Type B pancreatic cell (in vitro differentiated cells): ENCODE data around the gene CORO6. TPM values are rescaled to one million over a fixed set of nuclear protein-coding genes. Genes with fewer than 3 reads are reported as not detected.
A peak's percentile ranks its signal among the peaks of the same experiment; 100 is the strongest.

Source experiments
- DNase-seq: peaks from one replicate; pipeline ENCODE4 v3.0.0; 2021; ENCODE audit warnings: mixed read lengths; ENCODE audit not compliant: unreplicated experiment; ENCODE audit errors: extremely low spot score
- H3K27ac Mint-ChIP-seq: 2 replicates; pipeline ENCODE4 v1.8.0; 2021; ENCODE audit warnings: mild to moderate bottlenecking, mixed read lengths
- H3K27me3 Mint-ChIP-seq: 2 replicates; pipeline ENCODE4 v1.8.0; 2021; ENCODE audit warnings: mixed read lengths
- H3K36me3 Mint-ChIP-seq: 2 replicates; pipeline ENCODE4 v1.8.0; 2021; ENCODE audit warnings: mixed read lengths
- H3K4me1 Mint-ChIP-seq: one replicate; pipeline ENCODE4 v1.8.0; 2021; ENCODE audit warnings: mixed read lengths; ENCODE audit not compliant: unreplicated experiment
- H3K4me3 Mint-ChIP-seq: 2 replicates; pipeline ENCODE4 v1.8.0; 2021; ENCODE audit warnings: mild to moderate bottlenecking, mixed read lengths
- H3K9me3 Mint-ChIP-seq: 2 replicates; pipeline ENCODE4 v1.8.0; 2021; ENCODE audit warnings: mixed read lengths
- CTCF ChIP-seq: fragments of 200-600 bp; sonication (generic); conservative IDR thresholded peaks from 2 replicates; pipeline ENCODE4 v1.5.0; 2021; ENCODE audit warnings: antibody characterized with exemption, mild to moderate bottlenecking
- total RNA-seq: library from RNA; stranded (reverse); gene quantifications from 2 replicates; pipeline ENCODE4 v1.2.1, GENCODE V29; 2021; ENCODE audit warnings: low replicate concordance

The CORO6 gene
- total RNA-seq, 1 donor from 2014 or later, result 6.8 TPM

DNA sequence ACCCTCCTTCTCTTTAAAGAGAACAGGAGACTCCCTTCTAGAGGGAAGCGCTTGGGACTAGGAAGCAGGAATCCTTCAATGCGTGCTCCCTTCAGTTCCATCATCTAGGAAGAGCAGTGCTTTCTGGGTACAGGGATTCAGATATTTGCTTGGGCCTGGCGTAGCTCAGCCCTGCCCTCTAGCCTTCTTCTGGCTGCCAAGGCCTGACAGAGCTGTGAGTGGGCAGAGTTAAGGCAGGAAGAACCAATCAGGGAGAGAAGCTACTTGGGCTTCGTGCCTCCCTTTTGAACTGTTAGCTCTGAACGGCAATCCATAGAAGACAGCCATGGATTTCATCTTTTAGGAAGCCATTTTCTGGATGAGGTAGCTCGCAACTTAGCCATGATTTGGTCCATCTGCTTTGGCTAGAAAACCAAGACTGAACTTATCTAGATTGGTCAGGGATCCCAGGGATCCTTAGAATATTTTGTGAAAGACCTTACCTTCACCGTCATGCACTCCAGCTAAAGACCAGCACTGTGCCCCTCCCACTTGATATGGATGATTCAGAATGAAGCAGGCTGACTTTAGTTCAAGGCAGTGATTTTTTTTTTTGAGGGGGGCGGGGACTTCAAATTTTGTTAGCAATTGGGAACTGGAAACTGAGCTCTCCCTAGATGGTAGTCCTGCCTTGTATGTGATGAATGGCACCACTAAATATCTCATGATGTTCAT, 2.5 kb upstream of the CORO6 start:
- TF ChIP-seq CTCF, result no peak
- Mint-ChIP-seq H3K4me3 (no peak overlapping the region), H3K4me1 (peaks cover 6% of the 10 kb centered on the region), H3K27ac (no peak overlapping the region), H3K9me3 (no peaks in the 10 kb centered on the region), H3K36me3 (no peaks in the 10 kb centered on the region), H3K27me3 (peaks cover 18% of the 10 kb centered on the region)
- DNase-seq, result no peak

DNA sequence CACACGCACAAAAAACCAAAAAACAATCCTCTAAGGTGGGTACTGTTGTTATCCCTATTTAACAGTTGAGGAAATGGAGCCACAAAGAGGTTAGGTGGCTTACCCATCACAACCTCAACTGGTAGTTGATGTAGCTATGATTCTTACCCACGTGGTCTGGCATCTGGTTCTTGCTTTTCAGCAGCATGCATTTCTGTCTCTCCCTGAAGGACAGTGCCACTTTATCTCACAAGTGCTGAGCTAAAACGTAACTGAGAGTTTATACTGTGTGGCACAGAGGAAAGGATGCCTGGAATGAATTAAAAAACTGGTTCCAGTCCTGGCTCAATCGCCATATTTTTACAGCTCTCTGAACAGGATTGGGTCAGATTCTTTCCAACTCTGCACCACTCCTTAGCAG, 1.9 kb upstream of the CORO6 start:
- H3K4me3 Mint-ChIP-seq, result no peak overlapping the region
- no peaks in the 10 kb centered on the region for H3K9me3 Mint-ChIP-seq
- no peak for DNase-seq
- peaks cover 6% of the 10 kb centered on the region for H3K4me1 Mint-ChIP-seq
- no peaks in the 10 kb centered on the region for H3K36me3 Mint-ChIP-seq
- no peak overlapping the region for H3K27ac Mint-ChIP-seq
- H3K27me3 Mint-ChIP-seq, result peaks cover 25% of the 10 kb centered on the region
- TF ChIP-seq CTCF, result no peak

DNA sequence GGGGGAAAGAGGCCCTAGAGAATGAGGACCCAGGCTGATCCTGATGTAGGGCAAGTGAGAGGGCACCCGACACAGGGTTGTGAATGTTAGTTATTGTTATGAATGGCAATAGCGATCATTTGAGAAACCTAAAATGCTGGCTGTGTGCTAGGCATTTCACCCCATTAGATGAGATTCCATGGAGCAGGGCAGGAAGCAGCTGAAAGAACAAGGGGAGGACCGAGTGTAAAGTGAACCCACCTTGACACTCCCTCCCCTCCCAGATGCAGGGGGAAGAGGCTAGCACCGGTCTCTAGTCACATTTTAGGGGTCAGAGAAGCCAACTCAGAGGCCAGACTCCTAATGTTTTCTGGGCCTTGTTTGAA, 553 bp upstream of the CORO6 start:
- peaks cover 34% of the 10 kb centered on the region for H3K27me3 Mint-ChIP-seq
- no peak for DNase-seq
- no peaks in the 10 kb centered on the region for H3K9me3 Mint-ChIP-seq

DNA sequence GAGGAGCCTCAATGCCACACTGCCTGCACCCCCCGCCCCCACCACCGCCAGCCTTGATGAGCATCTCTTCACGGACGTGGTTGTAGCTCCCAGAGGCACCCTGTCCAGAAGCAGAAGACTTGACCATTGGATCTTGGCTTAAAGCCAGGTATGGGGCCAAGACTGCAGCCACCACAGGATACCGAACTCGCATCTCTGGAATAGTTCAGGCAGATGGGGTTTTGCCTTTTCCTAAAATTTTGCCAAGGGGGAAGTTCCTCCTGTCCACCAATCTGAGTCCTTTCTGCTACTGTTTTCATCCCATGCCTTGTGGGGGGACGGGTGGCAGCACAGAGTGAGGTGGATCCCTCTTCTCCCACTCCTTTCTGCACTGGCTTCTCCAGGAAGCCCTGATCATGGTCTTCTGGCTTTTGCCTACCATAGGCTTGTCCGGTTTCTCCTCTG, 939 bp downstream of the CORO6 start:
- H3K4me1 Mint-ChIP-seq, result peaks cover 6% of the 10 kb centered on the region
- no peak for TF ChIP-seq CTCF
- H3K9me3 Mint-ChIP-seq, result no peaks in the 10 kb centered on the region
- no peaks in the 10 kb centered on the region for H3K36me3 Mint-ChIP-seq
- H3K4me3 Mint-ChIP-seq, result peak overlapping the region; percentile 84
- no peak for DNase-seq
- H3K27me3 Mint-ChIP-seq, result peaks cover 45% of the 10 kb centered on the region
- no peak overlapping the region for H3K27ac Mint-ChIP-seq

More for the DNA sequence above, 553 bp upstream of the CORO6 start:
- H3K36me3 Mint-ChIP-seq, result no peaks in the 10 kb centered on the region
- peak overlapping the region; percentile 84 for H3K4me3 Mint-ChIP-seq
- peaks cover 6% of the 10 kb centered on the region for H3K4me1 Mint-ChIP-seq
- peak overlapping the region; percentile 21 for H3K27ac Mint-ChIP-seq
- no peak for TF ChIP-seq CTCF

DNA sequence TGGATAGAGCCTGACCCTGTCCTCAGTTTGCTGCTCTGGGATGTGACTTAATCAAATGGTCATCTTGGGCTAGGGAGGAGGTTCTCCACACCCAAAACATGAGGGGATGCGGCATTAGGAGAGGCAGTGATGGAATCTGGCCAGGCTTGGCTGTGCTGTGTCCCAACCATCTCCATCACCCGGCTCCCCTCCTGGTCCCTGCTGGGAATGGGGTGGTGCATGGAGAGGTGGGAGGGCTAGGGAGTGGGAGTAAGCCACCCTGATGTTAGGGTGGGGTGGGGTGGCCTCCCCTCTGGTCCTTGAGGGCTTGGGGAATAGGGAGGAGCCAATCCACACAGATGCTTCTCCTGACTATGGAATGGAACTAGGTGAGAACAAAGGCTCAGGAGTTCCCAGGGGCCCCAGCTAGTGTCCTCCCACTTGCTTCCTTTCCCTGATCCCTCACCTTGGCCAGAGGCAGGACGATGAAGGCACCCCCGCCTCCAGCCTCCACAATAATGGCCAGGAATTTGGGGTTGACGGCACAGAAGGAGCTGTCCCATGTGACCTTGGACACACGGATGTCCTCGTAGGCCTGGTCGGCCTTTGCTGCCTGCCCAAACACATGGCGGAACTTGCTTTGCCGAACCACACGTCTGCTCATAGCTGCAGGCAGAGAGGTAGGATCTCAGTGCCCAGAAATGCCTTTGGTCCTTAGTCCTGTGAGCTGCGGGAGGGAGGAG, 1.8 kb downstream of the CORO6 start:
- Mint-ChIP-seq H3K9me3 (no peaks in the 10 kb centered on the region), H3K27me3 (peaks cover 54% of the 10 kb centered on the region), H3K27ac (no peak overlapping the region), H3K36me3 (no peaks in the 10 kb centered on the region), H3K4me3 (peak overlapping the region; percentile 57), H3K4me1 (peaks cover 6% of the 10 kb centered on the region)
- DNase-seq, result no peak
- TF ChIP-seq CTCF, result no peak
